Fibroblast of lung (primary cell): ENCODE results near the gene WNT3A.

Source experiments
- EZH2 ChIP-seq: IDR thresholded peaks from 2 replicates; pipeline ENCODE4 v1.5.1; 2012; ENCODE audit warnings: low read length, control low read depth, mild to moderate bottlenecking; ENCODE audit errors: missing control alignments
- TF ChIP-seq, protein P1 (sequence below), 2 donors: IDR thresholded peaks in 1 of 2; conservative IDR thresholded peaks in 1 of 2; 1 replicate in 1 of 2; 2 replicates in 1 of 2; pipeline ENCODE4 v1.5.1; 2011 to 2012; ENCODE audit warnings: low read length in 2 of 2, control low read depth in 1 of 2, inconsistent platforms in 1 of 2, low read depth in 1 of 2, mild to moderate bottlenecking in 1 of 2

DNA sequence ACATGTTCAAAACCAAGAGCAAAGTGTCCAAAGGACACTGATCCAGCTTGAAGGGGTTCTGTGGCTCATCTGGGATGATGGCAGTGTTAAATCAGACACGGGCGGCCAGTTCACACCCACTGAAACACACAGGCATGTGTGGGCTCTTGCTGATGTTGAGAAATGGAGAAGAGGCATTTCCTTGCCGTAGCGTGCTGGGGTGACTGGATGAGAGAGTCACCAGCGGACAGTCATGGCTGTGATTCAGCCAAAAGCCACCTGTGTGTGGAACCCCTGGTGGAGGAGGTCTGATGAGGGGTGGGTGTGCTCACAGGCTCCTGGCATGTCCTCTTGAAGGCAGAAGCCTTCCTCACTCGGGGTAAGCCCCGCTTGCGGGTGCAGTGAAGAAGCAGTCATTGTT lies 89.1 kb downstream of the WNT3A start:
- TF ChIP-seq, protein P1, sequence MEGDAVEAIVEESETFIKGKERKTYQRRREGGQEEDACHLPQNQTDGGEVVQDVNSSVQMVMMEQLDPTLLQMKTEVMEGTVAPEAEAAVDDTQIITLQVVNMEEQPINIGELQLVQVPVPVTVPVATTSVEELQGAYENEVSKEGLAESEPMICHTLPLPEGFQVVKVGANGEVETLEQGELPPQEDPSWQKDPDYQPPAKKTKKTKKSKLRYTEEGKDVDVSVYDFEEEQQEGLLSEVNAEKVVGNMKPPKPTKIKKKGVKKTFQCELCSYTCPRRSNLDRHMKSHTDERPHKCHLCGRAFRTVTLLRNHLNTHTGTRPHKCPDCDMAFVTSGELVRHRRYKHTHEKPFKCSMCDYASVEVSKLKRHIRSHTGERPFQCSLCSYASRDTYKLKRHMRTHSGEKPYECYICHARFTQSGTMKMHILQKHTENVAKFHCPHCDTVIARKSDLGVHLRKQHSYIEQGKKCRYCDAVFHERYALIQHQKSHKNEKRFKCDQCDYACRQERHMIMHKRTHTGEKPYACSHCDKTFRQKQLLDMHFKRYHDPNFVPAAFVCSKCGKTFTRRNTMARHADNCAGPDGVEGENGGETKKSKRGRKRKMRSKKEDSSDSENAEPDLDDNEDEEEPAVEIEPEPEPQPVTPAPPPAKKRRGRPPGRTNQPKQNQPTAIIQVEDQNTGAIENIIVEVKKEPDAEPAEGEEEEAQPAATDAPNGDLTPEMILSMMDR (conservative IDR thresholded peaks at IDR 0.05 in 1 of 2, IDR thresholded peaks at IDR 0.05 in 1 of 2; ENCODE audit: low read depth in 1 of 2, low read length in 2 of 2), result no peak
- no peak for TF ChIP-seq EZH2
